ENCODE data around the gene ARF1.

The ARF1 gene

GRCh38 chr1:228088586-228089498 is 6.3 kb downstream of the ARF1 start:
- no peak for DNase-seq (ENCODE audit: low read depth)

GRCh38 chr1:228089519-228090380 is 7.2 kb downstream of the ARF1 start:
- DNase-seq (ENCODE audit: low read depth): no peak

- no peak for DNase-seq (ENCODE audit: low read depth)
Measured at GRCh38 chr1:228090613-228091081, 8.1 kb downstream of the ARF1 start.

GRCh38 chr1:228091084-228091483 is 8.6 kb downstream of the ARF1 start:
- no peak for DNase-seq (ENCODE audit: low read depth)

- DNase-seq (ENCODE audit: low read depth): no peak
Measured at GRCh38 chr1:228092342-228093049, 10.0 kb downstream of the ARF1 start.

- no peak for DNase-seq (ENCODE audit: low read depth)
Measured at GRCh38 chr1:228093050-228093906, 10.8 kb downstream of the ARF1 start.

- no peak for DNase-seq (ENCODE audit: low read depth)
Measured at GRCh38 chr1:228094432-228095016, 12.0 kb downstream of the ARF1 start.

GRCh38 chr1:228095161-228095560 is 12.7 kb downstream of the ARF1 start:
- no peak for DNase-seq (ENCODE audit: low read depth)

- no peak for DNase-seq (ENCODE audit: low read depth)
Measured at GRCh38 chr1:228095938-228096337, 13.4 kb downstream of the ARF1 start.

- no peak for DNase-seq (ENCODE audit: low read depth)
Measured at GRCh38 chr1:228096416-228097332, 14.2 kb downstream of the ARF1 start.

- DNase-seq (ENCODE audit: low read depth): no peak
Measured at GRCh38 chr1:228097333-228098081, 15.0 kb downstream of the ARF1 start.

- DNase-seq (ENCODE audit: low read depth): no peak
Measured at GRCh38 chr1:228098323-228098931, 15.9 kb downstream of the ARF1 start.

- DNase-seq (ENCODE audit: low read depth): no peak
Measured at GRCh38 chr1:228099331-228099732, 16.8 kb downstream of the ARF1 start.

GRCh38 chr1:228100822-228101613 is 18.5 kb downstream of the ARF1 start:
- no peak for DNase-seq (ENCODE audit: low read depth)

- no peak for DNase-seq (ENCODE audit: low read depth)
Measured at GRCh38 chr1:228101614-228101993, 19.1 kb downstream of the ARF1 start.

- no peak for DNase-seq (ENCODE audit: low read depth)
Measured at GRCh38 chr1:228101994-228102790, 19.7 kb downstream of the ARF1 start.
